ENCODE measurements around the gene CDS1.

- TF ChIP-seq, protein P1, sequence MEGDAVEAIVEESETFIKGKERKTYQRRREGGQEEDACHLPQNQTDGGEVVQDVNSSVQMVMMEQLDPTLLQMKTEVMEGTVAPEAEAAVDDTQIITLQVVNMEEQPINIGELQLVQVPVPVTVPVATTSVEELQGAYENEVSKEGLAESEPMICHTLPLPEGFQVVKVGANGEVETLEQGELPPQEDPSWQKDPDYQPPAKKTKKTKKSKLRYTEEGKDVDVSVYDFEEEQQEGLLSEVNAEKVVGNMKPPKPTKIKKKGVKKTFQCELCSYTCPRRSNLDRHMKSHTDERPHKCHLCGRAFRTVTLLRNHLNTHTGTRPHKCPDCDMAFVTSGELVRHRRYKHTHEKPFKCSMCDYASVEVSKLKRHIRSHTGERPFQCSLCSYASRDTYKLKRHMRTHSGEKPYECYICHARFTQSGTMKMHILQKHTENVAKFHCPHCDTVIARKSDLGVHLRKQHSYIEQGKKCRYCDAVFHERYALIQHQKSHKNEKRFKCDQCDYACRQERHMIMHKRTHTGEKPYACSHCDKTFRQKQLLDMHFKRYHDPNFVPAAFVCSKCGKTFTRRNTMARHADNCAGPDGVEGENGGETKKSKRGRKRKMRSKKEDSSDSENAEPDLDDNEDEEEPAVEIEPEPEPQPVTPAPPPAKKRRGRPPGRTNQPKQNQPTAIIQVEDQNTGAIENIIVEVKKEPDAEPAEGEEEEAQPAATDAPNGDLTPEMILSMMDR (IDR thresholded peaks at IDR 0.05; ENCODE audit: extremely low read depth in 1 of 2, insufficient read depth in 1 of 2, low read depth in 1 of 2, low read length in 2 of 2), result no peak
- TF ChIP-seq EZH2 (IDR thresholded peaks at IDR 0.05; ENCODE audit: borderline replicate concordance, low read depth, low read length, severe bottlenecking) (no peak), POLR2A (IDR thresholded peaks at IDR 0.05; ENCODE audit: low read depth, low read length) (no peak), MAX (IDR thresholded peaks at IDR 0.05; ENCODE audit: insufficient read depth, insufficient read length) (no peak), POLR2AphosphoS5 (IDR thresholded peaks at IDR 0.05; ENCODE audit: insufficient read depth, low read depth, low read length) (no peak), GATA2 (IDR thresholded peaks at IDR 0.05; ENCODE audit: insufficient read depth, insufficient read length, low read depth, low read length) (no peak)
Measured at GRCh38 chr4:84644087-84644486, 61.2 kb downstream of the CDS1 start.
